ENCODE results near the gene MAPK6.

Gene MAPK6

DNA sequence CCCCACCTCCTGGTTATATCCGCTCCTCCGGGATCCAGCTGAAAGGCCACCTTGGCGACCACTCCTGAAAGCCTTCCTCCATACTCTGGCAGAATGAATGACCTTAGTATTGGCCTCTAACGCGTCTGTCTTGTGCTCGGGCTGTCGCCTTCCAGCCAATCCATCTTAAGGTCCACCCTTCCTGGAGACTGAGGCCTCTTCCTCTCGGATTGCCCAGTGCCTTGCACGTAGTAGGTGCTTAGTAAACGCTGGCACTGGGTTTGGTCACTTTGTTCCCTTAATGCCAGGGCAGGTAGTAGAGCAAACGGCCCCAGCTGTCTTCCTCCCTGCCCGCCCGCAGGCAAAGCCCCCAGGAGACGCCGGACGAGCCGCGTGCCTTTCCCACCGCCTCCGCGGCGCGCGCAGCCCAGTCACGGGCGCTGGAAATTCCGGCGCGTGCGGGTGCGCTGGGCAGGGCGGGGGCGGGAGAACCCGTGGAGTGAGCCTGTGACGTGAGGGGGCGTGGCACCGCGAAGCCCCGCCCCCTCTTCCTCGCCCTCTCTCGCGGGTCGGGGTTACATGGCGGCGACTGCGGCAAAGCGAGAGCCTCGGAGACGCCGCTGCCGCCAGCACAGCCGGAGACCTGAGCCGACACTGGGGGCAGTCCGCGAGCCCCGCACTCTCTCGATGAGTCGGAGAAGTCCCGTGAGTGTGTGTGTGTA lies at the start of gene MAPK6:
Gene MAPK6 (plus strand): TSS at position 527 of the 701 bp plus-strand sequence. CDS start 27,242 bp downstream, outside the sequence.
- Histone ChIP-seq H3K9ac (ENCODE audit: low read length) (peak within 1 kb of the TSS; percentile 87), H3K27ac (ENCODE audit: low read depth, low read length) (peak within 1 kb of the TSS; percentile 56), H3K4me3 (ENCODE audit: low read depth, low read length) (peak within 1 kb of the TSS; percentile 84), H3K4me1 (ENCODE audit: control insufficient read depth, insufficient read depth, low read length) (peaks cover 18% of the 10 kb centered on the region), H3K9me3 (ENCODE audit: control insufficient read depth, insufficient read depth, low read depth, low read length) (no peaks in the 10 kb centered on the region), H3K36me3 (ENCODE audit: control insufficient read depth, insufficient read depth, low read length) (no peaks in the 10 kb centered on the region), H3K27me3 (ENCODE audit: control insufficient read depth, insufficient read depth, low read length) (no peaks in the 10 kb centered on the region)

DNA sequence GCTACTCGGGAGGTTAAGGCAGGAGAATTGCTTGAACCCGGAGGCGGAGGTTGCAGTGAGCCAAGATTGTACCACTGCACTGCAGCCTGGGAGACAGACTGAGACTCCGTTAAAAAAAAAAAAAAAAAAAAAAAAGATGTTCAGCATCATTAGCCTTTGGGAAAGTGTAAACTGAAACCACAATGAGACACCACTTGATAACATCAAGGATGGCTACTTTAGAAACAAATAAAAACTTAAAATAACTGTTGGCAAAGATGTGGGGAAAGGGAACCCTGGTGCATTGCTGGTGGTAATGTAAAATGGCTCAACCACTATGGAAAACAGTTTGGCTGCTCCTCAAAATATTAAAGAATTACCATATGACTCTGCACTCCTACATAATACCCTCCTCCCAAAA lies 49.3 kb upstream of the MAPK6 start:
- no peaks in the 10 kb centered on the region for H3K9me3 ChIP-seq (ENCODE audit: control insufficient read depth, insufficient read depth, low read depth, low read length)
- no peak overlapping the region for H3K27ac ChIP-seq (ENCODE audit: low read depth, low read length)
- H3K36me3 ChIP-seq (ENCODE audit: control insufficient read depth, insufficient read depth, low read length): peaks cover 16% of the 10 kb centered on the region
- no peak overlapping the region for H3K9ac ChIP-seq (ENCODE audit: low read length)
- H3K27me3 ChIP-seq (ENCODE audit: control insufficient read depth, insufficient read depth, low read length): no peaks in the 10 kb centered on the region
- no peak overlapping the region for H3K4me3 ChIP-seq (ENCODE audit: low read depth, low read length)
- peaks cover 8% of the 10 kb centered on the region for H3K4me1 ChIP-seq (ENCODE audit: control insufficient read depth, insufficient read depth, low read length)

DNA sequence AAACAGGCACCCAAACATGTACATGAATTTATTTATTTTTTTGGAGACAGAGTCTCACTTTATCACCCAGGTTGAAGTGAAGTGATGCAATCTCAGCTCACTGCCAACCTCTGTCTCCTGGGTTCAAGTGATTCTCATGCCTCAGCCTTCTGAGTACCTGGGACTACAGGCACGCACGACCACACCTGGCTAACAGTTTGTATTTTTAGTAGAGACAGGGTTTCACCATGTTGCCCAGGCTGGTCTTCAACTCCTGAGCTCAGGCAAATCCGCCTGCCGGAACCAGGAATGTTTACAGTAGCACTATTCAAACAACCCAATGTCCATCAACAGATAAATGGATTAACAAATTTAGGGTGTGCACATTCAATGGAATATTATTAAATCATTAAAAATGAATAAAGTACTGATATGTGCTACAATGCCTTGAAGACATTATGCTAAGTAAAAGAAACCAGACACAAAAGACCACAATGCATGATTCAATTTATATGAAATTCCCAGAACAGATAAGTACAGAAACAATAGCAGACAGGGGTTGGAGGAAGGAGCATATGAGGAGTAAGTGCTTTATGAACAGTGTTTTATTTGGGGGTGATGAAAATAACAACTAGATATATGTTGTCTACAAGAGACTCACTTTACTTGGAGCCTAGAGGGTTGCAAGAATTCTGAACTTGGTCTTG lies 48.7 kb upstream of the MAPK6 start:
- Histone ChIP-seq H3K27ac (ENCODE audit: low read depth, low read length) (no peak overlapping the region), H3K36me3 (ENCODE audit: control insufficient read depth, insufficient read depth, low read length) (peaks cover 11% of the 10 kb centered on the region), H3K27me3 (ENCODE audit: control insufficient read depth, insufficient read depth, low read length) (no peaks in the 10 kb centered on the region), H3K4me3 (ENCODE audit: low read depth, low read length) (peak overlapping the region; percentile 82), H3K9ac (ENCODE audit: low read length) (no peak overlapping the region), H3K4me1 (ENCODE audit: control insufficient read depth, insufficient read depth, low read length) (peaks cover 8% of the 10 kb centered on the region), H3K9me3 (ENCODE audit: control insufficient read depth, insufficient read depth, low read depth, low read length) (no peaks in the 10 kb centered on the region)

DNA sequence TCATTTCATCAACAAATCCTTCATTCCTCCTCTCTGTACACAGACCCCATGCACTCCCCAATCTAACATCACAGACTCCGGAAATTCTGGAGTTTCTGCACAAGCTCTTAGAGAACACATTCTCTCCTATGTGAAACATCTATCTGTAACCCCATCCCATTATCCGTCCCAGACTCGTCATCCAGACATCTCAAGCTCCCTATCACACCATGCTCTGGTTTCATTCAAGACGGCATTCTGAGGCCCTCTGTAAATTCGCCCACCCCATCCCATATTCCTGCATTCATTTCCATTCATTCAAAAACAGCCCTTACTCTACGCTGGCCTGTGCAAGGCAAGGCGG lies 48.0 kb upstream of the MAPK6 start:
- Histone ChIP-seq H3K36me3 (ENCODE audit: control insufficient read depth, insufficient read depth, low read length) (0 out of 2 replicates have a peak, but pooled peaks cover 3% of the 10 kb centered on the region), H3K4me1 (ENCODE audit: control insufficient read depth, insufficient read depth, low read length) (peaks cover 8% of the 10 kb centered on the region), H3K9me3 (ENCODE audit: control insufficient read depth, insufficient read depth, low read depth, low read length) (no peaks in the 10 kb centered on the region), H3K27me3 (ENCODE audit: control insufficient read depth, insufficient read depth, low read length) (no peaks in the 10 kb centered on the region), H3K9ac (ENCODE audit: low read length) (peak overlapping the region; percentile 88), H3K4me3 (ENCODE audit: low read depth, low read length) (peak overlapping the region; percentile 82), H3K27ac (ENCODE audit: low read depth, low read length) (peak overlapping the region; percentile 50)

DNA sequence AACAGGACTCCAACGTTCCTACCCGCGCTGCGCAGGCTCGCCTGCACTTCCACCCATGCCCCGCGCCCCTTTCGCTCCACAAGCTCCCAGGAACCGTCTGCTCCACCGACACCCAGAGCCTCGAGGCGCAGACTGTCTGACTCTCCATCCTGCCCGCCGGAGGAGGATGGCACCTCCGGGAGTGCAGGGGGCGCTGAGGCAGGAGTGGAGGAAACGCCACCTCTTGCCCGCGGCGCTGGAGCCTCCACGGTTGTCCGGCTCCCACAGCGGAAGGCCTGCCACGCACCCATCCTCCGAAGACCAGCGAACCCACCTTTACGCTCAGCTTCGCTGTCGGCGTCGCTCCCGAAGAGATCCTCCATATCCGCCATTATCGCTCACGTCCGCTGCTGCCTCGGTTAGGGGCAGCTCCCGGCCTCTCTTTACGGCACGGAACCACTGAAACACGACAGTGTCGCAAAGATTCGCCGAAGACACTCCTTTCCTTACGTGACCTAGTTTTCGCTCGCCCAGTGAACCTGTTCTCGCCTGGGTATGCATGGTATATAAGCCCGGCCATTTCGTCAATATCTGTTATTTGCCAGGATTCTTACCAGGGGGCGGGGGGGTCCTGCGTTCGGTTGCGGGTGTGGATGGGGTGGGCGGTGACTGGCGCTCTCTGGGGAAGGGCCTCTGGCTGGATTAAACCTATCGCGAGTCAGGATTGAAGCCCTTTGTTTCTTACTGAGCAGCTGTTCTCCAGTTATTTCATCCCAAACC lies 47.5 kb upstream of the MAPK6 start, which contains the start of gene LEO1:
Gene LEO1 (minus strand): TSS at position 404 of the 759 bp plus-strand sequence. CDS start 33 bp downstream, at position 371.
- Histone ChIP-seq H3K36me3 (ENCODE audit: control insufficient read depth, insufficient read depth, low read length) (no peaks in the 10 kb centered on the region), H3K9ac (ENCODE audit: low read length) (peak within 1 kb of the TSS; percentile 88), H3K4me1 (ENCODE audit: control insufficient read depth, insufficient read depth, low read length) (peaks cover 8% of the 10 kb centered on the region), H3K9me3 (ENCODE audit: control insufficient read depth, insufficient read depth, low read depth, low read length) (no peaks in the 10 kb centered on the region), H3K4me3 (ENCODE audit: low read depth, low read length) (peak within 1 kb of the TSS; percentile 82), H3K27ac (ENCODE audit: low read depth, low read length) (peak within 1 kb of the TSS; percentile 50), H3K27me3 (ENCODE audit: control insufficient read depth, insufficient read depth, low read length) (no peaks in the 10 kb centered on the region)

DNA sequence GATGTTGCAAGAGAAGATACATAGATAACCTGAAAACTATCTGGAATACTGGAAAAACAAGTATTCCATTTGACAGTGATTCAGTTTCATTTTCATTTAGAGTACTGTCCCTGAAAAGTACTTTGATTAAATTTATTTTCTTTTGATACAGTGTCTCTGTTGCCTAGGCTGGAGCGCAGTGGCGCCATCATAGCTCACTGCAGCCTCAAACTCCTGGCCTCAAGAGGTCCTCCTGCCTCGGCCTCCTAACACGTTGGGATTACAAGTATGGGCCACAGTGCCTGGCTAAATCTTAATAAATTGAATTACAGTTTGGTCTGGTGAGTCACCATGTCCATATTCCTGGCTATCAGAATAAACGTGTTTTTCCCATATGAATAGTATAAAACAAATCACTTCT lies 45.8 kb upstream of the MAPK6 start:
- Histone ChIP-seq H3K9me3 (ENCODE audit: control insufficient read depth, insufficient read depth, low read depth, low read length) (no peaks in the 10 kb centered on the region), H3K4me3 (ENCODE audit: low read depth, low read length) (no peak overlapping the region), H3K27ac (ENCODE audit: low read depth, low read length) (no peak overlapping the region), H3K4me1 (ENCODE audit: control insufficient read depth, insufficient read depth, low read length) (peaks cover 8% of the 10 kb centered on the region), H3K9ac (ENCODE audit: low read length) (no peak overlapping the region), H3K36me3 (ENCODE audit: control insufficient read depth, insufficient read depth, low read length) (no peaks in the 10 kb centered on the region), H3K27me3 (ENCODE audit: control insufficient read depth, insufficient read depth, low read length) (no peaks in the 10 kb centered on the region)

DNA sequence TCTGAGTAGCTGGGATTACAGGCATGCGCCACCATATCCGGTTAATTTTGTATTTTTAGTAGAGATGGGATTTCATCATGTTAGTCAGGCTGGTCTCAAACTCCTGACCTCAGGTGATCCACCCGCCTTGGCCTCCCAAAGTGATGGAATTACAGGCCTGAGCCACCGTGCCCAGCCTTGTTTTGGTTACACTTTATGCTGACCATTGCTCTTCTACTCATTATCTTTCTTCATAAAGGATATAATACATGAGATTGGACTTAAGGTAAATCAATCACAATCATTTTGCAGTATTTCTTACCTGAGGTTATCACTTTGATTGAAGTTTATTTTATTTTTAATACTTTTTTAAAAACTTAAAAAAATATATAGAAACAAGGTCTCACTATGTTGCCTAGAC lies 45.2 kb upstream of the MAPK6 start:
- Histone ChIP-seq H3K36me3 (ENCODE audit: control insufficient read depth, insufficient read depth, low read length) (no peaks in the 10 kb centered on the region), H3K9me3 (ENCODE audit: control insufficient read depth, insufficient read depth, low read depth, low read length) (no peaks in the 10 kb centered on the region), H3K9ac (ENCODE audit: low read length) (no peak overlapping the region), H3K4me1 (ENCODE audit: control insufficient read depth, insufficient read depth, low read length) (peaks cover 8% of the 10 kb centered on the region), H3K27me3 (ENCODE audit: control insufficient read depth, insufficient read depth, low read length) (no peaks in the 10 kb centered on the region), H3K27ac (ENCODE audit: low read depth, low read length) (no peak overlapping the region), H3K4me3 (ENCODE audit: low read depth, low read length) (no peak overlapping the region)

DNA sequence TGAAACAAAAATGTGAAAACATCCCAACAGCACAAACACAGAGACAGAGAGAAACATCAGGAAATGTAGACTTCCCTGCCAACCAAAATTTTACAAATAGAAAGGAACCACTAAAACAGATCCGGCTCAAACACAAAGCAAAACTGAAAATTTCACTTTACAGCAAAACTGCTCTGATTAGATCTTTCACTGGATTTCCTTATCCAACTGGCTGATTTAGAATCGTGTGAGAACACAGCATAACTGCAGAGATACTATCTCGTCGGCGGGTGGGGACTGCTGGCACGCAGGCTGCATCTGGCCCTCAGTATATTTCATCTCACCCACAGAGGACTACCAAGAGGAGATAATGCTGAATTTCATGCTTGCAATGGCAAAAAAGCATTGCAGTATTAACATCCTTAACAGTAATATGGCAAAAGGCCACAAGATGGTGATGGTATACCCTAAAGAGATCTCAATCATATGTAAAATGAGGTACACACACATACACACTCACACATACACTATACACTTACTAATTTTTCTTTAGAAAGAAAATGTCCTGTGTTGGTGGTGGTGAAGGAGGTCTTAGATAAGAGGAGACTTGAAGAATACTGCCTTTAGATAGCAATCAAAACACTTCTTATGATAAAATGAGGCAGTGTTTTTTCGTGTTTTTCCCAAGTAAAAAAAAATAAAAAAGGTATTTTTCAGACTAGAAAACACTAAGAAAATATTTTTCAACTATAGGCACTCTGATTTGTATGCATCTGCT lies 36.8 kb upstream of the MAPK6 start:
- H3K4me1 ChIP-seq (ENCODE audit: control insufficient read depth, insufficient read depth, low read length): no peaks in the 10 kb centered on the region
- H3K27me3 ChIP-seq (ENCODE audit: control insufficient read depth, insufficient read depth, low read length): no peaks in the 10 kb centered on the region
- no peak overlapping the region for H3K4me3 ChIP-seq (ENCODE audit: low read depth, low read length)
- no peaks in the 10 kb centered on the region for H3K36me3 ChIP-seq (ENCODE audit: control insufficient read depth, insufficient read depth, low read length)
- no peak overlapping the region for H3K9ac ChIP-seq (ENCODE audit: low read length)
- H3K27ac ChIP-seq (ENCODE audit: low read depth, low read length): no peak overlapping the region
- no peaks in the 10 kb centered on the region for H3K9me3 ChIP-seq (ENCODE audit: control insufficient read depth, insufficient read depth, low read depth, low read length)

DNA sequence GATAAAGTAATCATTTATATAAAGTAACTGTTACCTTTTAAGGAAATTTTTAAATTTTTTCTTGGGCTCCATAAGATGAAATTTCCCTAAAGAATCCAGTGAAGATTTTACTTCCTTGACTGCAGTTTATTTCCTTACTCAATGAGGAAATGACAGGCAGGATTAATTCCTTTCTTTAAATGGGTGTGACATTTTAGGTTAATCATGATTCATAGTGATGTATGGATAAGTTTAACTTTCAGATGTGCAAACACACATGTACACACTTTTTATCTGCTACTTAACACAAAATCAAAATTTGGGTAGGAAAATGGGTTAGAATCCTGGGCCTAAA lies 36.3 kb upstream of the MAPK6 start:
- Histone ChIP-seq H3K9ac (ENCODE audit: low read length) (no peak overlapping the region), H3K27me3 (ENCODE audit: control insufficient read depth, insufficient read depth, low read length) (no peaks in the 10 kb centered on the region), H3K4me1 (ENCODE audit: control insufficient read depth, insufficient read depth, low read length) (no peaks in the 10 kb centered on the region), H3K27ac (ENCODE audit: low read depth, low read length) (no peak overlapping the region), H3K9me3 (ENCODE audit: control insufficient read depth, insufficient read depth, low read depth, low read length) (no peaks in the 10 kb centered on the region), H3K4me3 (ENCODE audit: low read depth, low read length) (no peak overlapping the region), H3K36me3 (ENCODE audit: control insufficient read depth, insufficient read depth, low read length) (no peaks in the 10 kb centered on the region)

DNA sequence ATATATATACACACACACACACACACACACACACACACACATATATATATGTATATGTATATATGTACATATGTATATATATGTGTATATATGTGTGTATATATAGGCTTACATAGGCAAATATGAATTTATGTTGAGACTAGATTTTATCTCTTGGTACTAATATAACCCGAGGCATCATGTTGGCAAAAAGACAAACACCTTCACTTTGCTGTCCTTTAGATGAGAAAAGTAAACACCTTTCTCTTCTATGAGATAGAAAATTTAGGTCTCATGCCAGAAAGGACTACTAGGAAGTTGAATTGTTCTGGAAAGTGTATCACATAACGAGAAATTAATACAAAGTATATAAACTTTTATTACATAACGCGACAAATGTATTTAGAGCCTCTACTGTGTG lies 27.9 kb upstream of the MAPK6 start:
- no peaks in the 10 kb centered on the region for H3K36me3 ChIP-seq (ENCODE audit: control insufficient read depth, insufficient read depth, low read length)
- H3K4me1 ChIP-seq (ENCODE audit: control insufficient read depth, insufficient read depth, low read length): no peaks in the 10 kb centered on the region
- H3K27me3 ChIP-seq (ENCODE audit: control insufficient read depth, insufficient read depth, low read length): no peaks in the 10 kb centered on the region
- no peak overlapping the region for H3K9ac ChIP-seq (ENCODE audit: low read length)
- no peaks in the 10 kb centered on the region for H3K9me3 ChIP-seq (ENCODE audit: control insufficient read depth, insufficient read depth, low read depth, low read length)
- H3K27ac ChIP-seq (ENCODE audit: low read depth, low read length): no peak overlapping the region
- H3K4me3 ChIP-seq (ENCODE audit: low read depth, low read length): no peak overlapping the region
